ENCODE measurements around the gene PPP3R2. TPM values are rescaled to one million over a fixed set of nuclear protein-coding genes. Genes with fewer than 3 reads are reported as not detected.

The PPP3R2 gene
- total RNA-seq, 3 donors from 2014 or later: not detected

DNA sequence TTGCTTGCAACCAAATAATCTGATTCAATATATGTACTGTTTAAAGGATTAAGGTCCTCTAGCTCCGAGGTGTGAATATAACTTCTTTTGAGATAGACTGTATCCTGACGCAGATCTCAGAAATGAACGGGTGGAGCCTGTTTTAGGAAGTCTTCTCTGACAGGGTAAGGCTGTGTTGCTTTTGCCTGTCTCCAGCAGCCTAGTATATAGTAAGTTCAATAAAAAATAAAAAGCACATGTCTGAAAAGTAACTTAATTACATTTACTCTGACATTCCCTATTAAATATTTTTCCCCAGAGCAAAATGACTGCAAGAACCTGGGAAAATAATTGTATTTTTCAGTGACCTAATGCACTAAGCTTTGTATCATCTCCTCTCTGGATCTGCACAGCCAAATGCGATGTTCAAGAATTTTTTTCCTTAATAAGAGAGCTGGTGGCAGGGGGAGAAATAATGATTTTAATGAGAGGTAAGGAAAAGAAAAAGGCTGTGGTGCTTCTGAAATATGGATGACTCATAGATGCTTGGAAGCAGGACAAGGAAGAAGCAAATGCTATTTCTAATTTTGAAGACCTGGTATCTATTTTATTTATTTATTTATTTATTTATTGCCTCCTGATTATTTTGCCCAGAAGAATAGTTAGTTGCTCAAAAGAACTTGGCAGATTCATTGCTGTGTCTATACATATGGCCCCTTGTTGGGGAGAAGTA, 7.3 kb downstream of the PPP3R2 start:
- no peak for ATAC-seq
- H3K4me1 ChIP-seq (ENCODE audit: low read depth): no peaks in the 10 kb centered on the region
- intact Hi-C loops (cut with DNase I, micrococcal nuclease): no loop called here

DNA sequence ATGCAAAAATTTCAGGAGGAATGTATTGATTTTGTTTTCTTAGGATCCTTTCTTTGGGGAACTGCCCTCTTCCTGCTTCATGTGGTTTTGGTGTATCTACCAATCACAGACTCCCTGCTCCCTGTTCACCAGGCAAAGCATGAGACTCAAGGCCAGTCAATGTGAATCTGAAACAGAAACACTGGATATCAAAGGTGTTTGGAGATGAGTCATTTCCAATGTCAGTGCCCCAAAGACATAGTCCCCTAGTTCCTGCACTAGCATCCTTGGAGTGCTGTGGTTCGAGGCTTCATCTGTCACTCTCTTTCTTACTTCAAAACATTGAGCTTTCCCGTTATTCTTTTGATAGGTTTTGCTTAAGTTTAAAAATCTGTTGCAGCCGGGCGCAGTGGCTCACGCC, 8.1 kb downstream of the PPP3R2 start:
- no peak for DNase-seq
- Histone ChIP-seq H3K9me3 (no peaks in the 10 kb centered on the region), H3K36me3 (ENCODE audit: low read depth) (no peaks in the 10 kb centered on the region), H3K4me1 (ENCODE audit: low read depth) (no peaks in the 10 kb centered on the region), H3K4me3 (no peak overlapping the region)
- intact Hi-C loops (cut with DNase I, micrococcal nuclease): no loop called here
- TF ChIP-seq, protein P1, sequence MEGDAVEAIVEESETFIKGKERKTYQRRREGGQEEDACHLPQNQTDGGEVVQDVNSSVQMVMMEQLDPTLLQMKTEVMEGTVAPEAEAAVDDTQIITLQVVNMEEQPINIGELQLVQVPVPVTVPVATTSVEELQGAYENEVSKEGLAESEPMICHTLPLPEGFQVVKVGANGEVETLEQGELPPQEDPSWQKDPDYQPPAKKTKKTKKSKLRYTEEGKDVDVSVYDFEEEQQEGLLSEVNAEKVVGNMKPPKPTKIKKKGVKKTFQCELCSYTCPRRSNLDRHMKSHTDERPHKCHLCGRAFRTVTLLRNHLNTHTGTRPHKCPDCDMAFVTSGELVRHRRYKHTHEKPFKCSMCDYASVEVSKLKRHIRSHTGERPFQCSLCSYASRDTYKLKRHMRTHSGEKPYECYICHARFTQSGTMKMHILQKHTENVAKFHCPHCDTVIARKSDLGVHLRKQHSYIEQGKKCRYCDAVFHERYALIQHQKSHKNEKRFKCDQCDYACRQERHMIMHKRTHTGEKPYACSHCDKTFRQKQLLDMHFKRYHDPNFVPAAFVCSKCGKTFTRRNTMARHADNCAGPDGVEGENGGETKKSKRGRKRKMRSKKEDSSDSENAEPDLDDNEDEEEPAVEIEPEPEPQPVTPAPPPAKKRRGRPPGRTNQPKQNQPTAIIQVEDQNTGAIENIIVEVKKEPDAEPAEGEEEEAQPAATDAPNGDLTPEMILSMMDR (IDR thresholded peaks at IDR 0.05): no peak
- peak; percentile 54 for ATAC-seq

More for the DNA sequence above, 7.3 kb downstream of the PPP3R2 start:
- Histone ChIP-seq H3K4me3 (no peak overlapping the region), H3K9me3 (no peaks in the 10 kb centered on the region), H3K36me3 (ENCODE audit: low read depth) (no peaks in the 10 kb centered on the region)
- DNase-seq: no peak
- TF ChIP-seq, protein P1 (IDR thresholded peaks at IDR 0.05): no peak

GRCh38 chr9:101585740-101586139, 9.0 kb downstream of the PPP3R2 start:
- peak; percentile 93 for ATAC-seq
- TF ChIP-seq, protein P1 (IDR thresholded peaks at IDR 0.05): no peak
- Histone ChIP-seq H3K4me1 (ENCODE audit: low read depth) (no peaks in the 10 kb centered on the region), H3K36me3 (ENCODE audit: low read depth) (no peaks in the 10 kb centered on the region), H3K9me3 (no peaks in the 10 kb centered on the region), H3K4me3 (no peak overlapping the region)
- intact Hi-C loops (cut with DNase I, micrococcal nuclease): no loop called here
- DNase-seq: peak in 1 of 3 donors; percentile 21

DNA sequence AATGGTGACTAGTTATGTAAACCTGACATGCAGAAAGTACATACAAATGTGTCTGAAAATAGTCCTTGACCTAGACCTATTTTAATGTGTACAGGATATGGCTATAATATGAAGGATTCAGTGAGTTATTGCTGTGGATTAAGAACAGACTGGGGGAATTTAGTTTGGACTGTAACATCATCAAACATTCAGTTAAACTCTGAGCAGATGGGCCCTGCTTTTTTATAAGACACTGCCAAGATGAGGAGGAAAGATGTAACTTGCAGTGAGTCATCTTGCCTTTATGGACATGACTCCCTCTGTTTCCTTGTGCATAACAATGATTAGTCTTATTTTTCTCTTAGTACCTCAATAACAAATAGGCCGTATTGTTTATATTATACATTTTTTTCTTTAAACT, 12.2 kb downstream of the PPP3R2 start:
- no peak for DNase-seq
- Histone ChIP-seq H3K4me3 (no peak overlapping the region), H3K4me1 (ENCODE audit: low read depth) (no peaks in the 10 kb centered on the region), H3K36me3 (ENCODE audit: low read depth) (no peaks in the 10 kb centered on the region), H3K9me3 (no peaks in the 10 kb centered on the region)
- ATAC-seq: peak; percentile 57
- intact Hi-C loops (cut with DNase I, micrococcal nuclease): no loop called here
- TF ChIP-seq, protein P1 (IDR thresholded peaks at IDR 0.05): no peak

DNA sequence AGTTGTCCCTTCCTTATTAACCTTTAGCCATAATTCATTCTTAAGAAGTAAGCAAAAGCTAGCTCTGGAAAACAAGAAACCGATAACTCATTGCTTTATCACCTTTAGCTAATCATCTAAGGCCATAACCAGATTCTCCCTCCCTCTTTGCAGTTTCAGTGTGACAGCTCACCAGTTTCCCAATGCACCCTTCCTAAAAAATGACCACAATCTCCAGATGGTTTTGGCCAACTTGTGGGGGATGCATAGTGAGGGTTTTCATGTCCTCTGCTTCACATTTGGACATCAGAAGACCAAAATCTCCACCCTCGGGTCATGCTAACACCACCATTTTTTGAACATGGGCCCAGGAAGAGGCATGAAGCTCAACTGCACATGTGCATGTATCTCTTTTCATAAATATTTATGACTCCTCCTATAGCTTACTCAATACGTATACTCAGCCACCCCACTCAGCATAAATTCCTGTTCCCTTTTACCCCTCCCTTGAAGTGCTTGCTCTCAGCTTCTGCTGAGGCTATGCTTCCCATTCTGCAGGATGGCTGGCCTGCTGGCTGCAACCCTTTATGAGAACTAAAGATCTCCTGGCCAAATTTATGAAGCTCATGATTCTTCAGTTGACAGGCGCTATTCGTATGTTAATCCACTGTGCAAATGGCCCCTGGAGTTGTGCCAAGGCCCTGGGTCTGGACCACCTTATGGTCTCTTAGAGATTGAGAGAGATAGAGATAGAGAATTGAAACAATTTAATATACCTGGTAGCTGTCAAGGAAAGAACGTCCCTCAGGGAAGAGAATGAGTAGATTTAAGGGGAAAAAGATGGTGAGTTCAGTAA, 14.8 kb downstream of the PPP3R2 start:
- ATAC-seq: peak; percentile 25
- intact Hi-C loops (cut with DNase I, micrococcal nuclease): no loop called here
- H3K4me3 ChIP-seq: no peak overlapping the region
- no peak for DNase-seq
- no peaks in the 10 kb centered on the region for H3K4me1 ChIP-seq (ENCODE audit: low read depth)
- no peaks in the 10 kb centered on the region for H3K9me3 ChIP-seq
- no peaks in the 10 kb centered on the region for H3K36me3 ChIP-seq (ENCODE audit: low read depth)
- TF ChIP-seq, protein P1 (IDR thresholded peaks at IDR 0.05): no peak

Data from mucosa of descending colon (tissue), 3 donors.